Stimulated activated naive CD4-positive, alpha-beta T cell (primary cell): Measurements from ENCODE around the gene SAMD4B.
A peak's percentile ranks its signal among the peaks of the same experiment; 100 is the strongest.
"Not testable (repeated sequence)": the region's sequence is repeated elsewhere in the genome, so short reads cannot be mapped to it uniquely, and the experiment has no call there.

Source experiments
- DNase-seq, 6 experiments: peaks; one replicate each; lab custom pipeline; 2025; lab: John Stamatoyannopoulos, UW

SAMD4B gene

GRCh38 chr19:39310558-39311311 lies 31.5 kb upstream of the SAMD4B start:
- DNase-seq: no peak

DNA sequence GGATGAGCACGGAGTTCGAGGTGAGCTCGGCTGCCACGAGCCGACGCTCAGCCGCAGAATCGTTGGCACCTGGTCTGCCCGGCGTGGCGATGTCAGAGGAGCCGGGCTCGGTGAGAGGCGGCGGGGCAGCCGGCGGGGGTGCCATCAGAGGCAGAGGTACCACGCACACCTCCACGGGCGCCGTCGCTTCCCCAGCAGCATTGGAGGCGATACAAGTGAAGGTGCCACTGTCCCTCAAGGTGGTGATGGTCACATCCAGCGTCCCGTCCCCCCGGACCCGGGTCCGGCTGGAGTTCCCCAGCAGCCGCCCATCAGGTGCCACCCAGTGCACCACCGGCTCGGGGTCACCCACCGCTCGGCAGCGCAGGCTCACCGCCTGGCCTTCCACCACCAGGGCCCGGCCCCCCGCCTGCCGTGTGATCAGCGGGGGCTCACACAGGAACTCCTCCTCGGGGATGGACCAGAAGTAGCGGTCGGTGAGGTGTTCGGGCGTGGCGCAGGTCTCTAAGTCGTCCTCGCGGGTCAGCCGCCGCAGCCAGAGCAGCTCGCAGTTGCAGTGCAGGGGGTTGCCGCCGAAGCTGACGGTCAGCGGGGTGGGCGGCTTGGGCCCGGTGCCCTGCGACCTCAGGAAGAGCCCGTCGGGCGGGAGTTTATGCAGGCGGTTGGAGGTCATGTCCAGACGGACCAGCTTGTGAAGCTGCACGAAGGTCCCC lies 28.0 kb upstream of the SAMD4B start:
- DNase-seq: no peak

DNA sequence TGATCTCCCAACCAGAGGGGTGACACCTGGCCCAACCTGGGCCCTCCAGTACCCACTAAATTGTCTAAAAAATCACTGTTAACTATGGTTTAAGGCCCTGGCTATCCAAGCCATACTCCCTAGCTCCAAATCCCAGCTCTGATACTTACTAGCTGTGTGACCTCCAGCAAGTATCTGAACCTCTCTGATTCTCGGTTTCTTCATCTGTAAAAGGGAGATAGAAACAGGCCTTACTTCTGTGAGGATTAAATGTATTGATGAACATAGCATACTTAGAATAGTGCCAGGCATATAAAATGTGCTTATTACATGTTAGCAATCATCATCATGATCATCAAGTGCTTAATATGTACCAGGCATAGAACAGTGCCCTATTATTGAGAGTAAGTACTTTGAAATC lies 26.3 kb upstream of the SAMD4B start:
- DNase-seq: no peak

DNA sequence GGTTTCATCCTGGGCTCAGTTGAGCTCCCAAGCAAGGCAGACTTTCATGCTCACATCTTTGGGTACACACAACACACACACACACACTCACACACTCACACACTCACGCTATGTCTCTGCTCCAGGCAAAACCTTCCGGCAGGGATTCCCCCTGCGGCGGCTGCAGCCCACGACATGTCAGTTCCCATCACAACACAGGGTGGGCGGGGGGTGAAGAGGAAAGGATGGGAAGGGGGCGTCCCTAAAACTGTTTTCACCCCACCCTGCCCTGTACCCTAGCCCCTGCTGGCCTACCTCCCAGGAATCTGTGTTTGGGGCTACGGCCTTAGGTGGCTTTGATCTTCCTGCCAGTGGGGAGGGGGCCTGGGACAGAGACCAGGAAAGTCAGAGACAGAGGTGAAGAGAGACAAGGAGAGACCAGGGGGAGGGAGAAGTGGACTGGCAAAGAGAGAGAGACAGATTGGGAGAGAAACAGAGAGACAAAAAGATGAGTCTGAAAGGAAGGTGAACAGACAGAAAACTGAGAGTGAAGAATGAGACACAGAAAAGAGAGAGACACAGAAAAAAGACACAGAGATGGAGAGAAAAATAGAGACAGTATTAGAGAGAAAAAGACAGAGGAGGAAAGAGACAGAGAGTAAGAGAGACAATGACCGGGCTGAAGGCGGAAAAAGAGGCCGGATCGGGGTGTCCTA lies 25.4 kb upstream of the SAMD4B start:
- no peak for DNase-seq

DNA sequence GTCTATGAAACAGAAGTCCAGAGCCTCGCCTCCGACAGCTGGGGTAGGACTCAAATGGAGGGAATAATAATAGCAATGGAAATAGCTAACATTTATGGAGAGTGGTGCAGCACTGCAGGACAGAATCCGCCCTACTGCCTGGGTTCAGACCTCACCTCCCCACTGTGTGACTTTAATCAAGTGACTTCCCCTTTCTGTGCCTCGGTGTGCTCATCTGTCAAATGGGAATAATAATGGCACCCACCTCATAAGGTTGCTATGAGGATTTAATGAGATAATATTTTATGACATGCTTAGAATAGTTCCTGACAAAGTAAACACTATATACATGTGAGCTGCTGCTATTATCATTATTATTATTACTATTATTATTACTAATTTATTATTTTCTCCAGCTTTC lies 24.7 kb upstream of the SAMD4B start:
- DNase-seq: no peak

- DNase-seq: no peak
Observed at GRCh38 chr19:39318071-39318470, 24.1 kb upstream of the SAMD4B start.

- no peak for DNase-seq
Observed at GRCh38 chr19:39318690-39319089, 23.5 kb upstream of the SAMD4B start.

GRCh38 chr19:39319098-39319891 lies 22.9 kb upstream of the SAMD4B start:
- no peak for DNase-seq

- DNase-seq: no peak
Observed at GRCh38 chr19:39319892-39320248, 22.4 kb upstream of the SAMD4B start.

GRCh38 chr19:39321117-39321831 lies 20.9 kb upstream of the SAMD4B start:
- no peak for DNase-seq

DNA sequence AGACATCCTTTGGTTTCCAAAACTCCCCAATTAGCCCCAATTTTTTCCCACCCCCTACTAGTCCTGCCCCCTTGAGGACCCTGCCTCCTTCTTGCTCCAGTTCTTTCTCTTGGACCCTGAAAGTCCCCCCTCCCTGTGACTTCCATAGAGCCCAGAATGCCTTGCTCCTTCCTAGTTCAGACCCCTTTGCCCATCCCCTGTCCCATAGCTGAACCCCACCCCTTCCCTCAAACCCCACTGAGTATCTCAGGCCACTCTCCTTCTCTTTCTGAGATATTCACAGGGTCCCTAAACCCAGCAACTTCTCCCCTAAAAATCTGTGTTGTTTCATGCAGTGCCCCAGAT lies 20.4 kb upstream of the SAMD4B start:
- no peak for DNase-seq

DNA sequence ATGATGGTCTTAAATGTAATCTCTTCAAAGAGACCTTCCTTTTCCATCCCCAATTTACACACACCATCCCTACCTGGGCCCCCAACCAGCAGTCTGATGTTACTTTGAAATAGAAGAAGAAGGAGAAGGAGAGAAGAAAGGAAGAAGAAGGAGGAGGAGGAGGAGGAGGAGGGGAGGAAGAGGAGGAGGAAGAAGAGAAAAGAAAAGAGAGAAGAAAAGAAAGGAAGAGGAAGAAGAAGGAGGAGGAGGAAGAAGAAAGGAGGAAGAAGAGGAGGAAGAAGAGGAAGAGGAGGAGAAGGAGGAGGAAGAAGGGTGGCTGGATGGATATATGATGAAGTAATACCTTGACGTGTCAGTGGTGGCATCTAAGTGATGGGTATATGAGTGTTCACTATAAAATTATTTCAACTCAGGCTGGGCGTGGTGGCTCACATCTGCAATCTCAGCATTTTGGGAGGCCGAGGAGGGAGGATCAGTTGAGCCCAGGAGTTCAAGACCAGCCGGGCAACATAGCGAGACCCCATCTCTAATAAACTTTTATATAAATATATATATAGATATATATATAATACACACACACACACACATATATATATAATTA lies 17.9 kb upstream of the SAMD4B start:
- DNase-seq: no peak

GRCh38 chr19:39325778-39326665 lies 16.2 kb upstream of the SAMD4B start:
- peak in 2 of 6 experiments; percentile 11 to 14 for DNase-seq

DNA sequence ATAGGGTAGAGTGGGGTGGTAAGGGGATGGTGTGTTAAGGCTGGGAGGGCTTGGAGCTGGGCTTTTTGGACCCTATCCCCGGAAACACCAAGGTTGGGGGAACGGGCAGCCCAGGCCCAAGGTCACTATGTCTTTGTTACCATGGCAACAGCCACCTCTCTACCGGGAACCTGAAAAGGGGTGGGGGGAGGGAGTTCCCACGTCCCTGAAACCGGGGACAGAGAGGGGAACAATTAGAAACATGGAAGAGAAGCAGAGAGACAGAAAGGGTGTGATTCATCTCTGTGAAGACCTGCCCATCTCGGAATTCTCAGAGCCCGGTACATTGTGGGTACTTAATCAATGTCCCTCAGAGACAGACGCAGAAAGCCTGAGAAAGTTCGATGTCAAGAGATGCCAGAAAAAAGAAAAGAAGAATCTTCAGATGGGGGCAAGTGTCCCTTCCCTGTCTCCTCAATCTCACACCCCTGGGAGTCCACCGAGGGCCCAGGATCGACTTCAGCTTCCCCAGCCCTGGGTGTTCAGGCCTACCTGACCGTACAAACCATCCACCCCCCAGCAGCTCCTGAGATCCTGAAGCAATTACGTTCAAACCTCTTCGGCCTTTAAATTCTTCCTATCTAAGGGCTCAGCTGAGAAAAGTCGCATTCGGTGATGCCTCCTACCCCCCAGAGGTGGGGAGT lies 14.7 kb upstream of the SAMD4B start:
- no peak for DNase-seq

GRCh38 chr19:39328046-39328705 lies 14.0 kb upstream of the SAMD4B start:
- DNase-seq: peak; percentile 29 to 81 (median 74)

DNA sequence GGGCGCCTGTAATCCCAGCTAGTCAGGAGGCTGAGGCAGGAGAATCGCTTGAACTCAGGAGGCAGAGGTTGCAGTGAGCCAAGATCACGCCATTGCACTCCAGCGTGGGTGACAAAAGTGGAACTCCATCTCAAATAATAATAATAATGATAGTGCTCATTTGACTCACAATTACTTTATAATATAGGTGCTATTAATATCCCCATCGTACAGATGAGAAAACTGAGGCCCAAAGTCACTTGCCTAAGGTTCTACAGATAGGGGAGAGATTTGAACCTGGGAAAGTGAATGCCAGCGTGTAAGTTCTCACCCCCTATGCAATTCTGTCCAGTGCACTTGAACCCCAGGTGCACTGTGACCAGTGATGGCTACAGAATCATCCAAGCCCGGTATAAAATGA lies 12.3 kb upstream of the SAMD4B start:
- no peak for DNase-seq

DNA sequence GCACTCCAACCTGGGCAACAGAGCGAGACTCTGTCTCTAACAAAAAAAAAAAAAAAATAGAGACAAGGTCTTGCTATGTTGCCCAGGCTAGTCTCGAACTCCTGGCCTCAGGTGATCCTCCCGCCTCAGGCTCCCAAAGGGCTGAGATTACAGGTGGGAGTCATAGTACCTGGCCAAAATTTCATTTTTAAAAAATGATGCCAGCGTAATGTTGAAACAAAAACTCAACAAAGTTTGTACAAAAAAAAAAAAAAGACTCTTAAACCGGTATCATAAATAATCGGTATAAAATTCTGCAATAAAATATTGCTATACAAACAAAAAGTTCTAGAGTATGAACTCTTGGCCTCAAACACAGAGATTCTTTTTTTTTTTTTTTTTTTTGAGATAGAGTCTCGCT lies 9.9 kb upstream of the SAMD4B start:
- DNase-seq: no peak

DNA sequence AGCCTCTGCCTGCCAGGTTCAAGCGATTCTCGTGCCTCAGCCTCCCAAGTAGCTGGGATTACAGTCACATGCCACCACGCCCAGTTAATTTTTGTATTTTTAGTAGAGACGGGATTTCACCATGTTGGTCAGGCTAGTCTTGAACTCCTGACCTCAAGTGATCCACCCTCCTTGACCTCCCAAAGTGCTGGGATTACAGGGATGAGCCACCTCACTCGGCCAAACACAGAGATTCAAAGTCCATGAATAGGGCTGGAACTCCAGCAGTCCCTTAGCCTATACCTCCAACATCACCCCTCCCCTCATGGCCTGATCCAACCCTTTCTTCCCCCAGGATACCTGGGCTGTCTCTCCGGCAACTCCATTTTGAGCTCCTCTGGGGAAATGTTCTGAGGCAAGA lies 9.5 kb upstream of the SAMD4B start:
- DNase-seq: not testable (repeated sequence)

DNA sequence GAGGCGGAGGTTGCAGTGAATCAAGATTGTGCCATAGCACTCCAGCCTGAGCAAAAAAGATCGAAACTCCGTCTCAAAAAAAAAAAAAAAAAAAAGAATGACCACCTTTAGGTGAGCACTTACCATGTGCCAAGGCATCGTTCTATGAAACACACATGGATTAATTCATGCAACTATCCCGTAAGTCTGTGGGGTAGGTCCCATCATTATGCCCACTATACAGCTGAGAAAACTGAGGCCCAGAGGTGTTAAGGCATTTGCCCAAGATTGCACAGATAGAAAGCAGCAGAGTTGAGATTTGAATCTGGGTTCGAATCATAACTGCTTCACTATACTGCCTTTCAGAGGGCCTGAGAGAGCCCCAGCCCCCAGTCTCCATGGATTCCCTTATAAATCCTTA lies 8.7 kb upstream of the SAMD4B start:
- DNase-seq: no peak
